IPS DF 4.7 (cell line): ENCODE measurements around the gene SBF2.
"Not testable (repeated sequence)": the region's sequence is repeated elsewhere in the genome, so short reads cannot be mapped to it uniquely, and the experiment has no call there.

Experiments used
- DNase-seq: peaks from one replicate; pipeline ENCODE4 v3.0.0-alpha.2; 2013; ENCODE audit warnings: low spot score; ENCODE audit errors: extremely low read depth

SBF2 gene

DNA sequence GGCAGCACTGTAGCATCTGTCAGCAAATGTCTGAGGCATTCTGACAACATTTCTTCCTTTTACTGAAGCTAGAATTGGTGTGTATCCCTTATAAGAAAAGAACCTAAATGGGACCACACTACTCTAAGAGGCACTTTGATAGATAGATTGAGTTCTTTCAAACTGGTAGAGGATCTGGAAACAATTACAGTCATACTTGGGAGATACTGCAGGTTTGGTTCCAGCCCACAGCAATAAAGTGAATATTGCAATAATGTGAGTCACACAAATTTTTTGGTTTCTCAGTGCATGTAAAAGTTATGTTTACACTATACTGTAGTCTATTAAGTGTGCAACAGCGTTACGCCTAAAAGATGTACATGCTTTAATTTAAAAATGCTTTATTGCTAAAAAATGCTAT lies 96.9 kb downstream of the SBF2 start:
- DNase-seq: no peak

- DNase-seq: no peak
Measured at GRCh38 chr11:10192036-10192435, 102.0 kb downstream of the SBF2 start.

GRCh38 chr11:10181811-10182210 lies 112.2 kb downstream of the SBF2 start:
- DNase-seq: no peak

GRCh38 chr11:10164621-10165020 lies 129.4 kb downstream of the SBF2 start:
- DNase-seq: no peak

DNA sequence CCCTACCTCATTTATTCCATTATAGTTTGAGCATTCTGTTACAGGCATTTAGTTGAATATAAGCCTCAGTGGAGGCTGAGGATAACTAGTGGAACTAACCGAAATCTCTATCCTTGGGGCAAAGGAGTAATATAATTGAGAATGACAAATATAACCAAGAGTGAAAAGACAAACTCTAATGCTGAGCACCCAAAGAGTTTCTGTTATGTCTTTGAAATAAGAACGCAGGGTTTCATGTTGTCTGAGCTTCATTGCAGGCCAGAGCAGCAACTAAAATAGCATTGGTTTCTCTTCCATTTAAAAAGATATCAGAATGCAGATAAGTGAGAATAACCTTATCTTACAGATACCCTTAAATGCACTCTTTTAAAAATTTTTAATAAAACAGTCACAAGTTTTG lies 131.8 kb downstream of the SBF2 start:
- no peak for DNase-seq

- no peak for DNase-seq
Measured at GRCh38 chr11:10160350-10160749, 133.7 kb downstream of the SBF2 start.

DNA sequence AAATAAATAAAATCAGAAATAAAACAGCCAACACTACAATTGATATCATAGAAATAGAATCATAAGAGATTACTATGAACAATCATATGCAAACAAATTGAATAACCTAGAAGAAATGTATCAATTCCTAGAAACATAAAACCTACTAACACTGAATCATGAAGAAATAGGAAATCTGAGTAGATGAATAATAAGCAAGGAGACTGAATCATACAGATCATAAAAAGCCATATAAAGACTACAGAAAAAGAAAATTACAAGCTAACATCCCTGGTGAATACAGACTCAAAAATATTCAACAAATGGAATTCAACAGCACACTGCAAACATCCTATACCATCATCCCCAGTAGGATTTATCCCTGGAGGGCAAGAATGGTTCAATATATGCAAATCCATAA lies 135.6 kb downstream of the SBF2 start:
- no peak for DNase-seq

DNA sequence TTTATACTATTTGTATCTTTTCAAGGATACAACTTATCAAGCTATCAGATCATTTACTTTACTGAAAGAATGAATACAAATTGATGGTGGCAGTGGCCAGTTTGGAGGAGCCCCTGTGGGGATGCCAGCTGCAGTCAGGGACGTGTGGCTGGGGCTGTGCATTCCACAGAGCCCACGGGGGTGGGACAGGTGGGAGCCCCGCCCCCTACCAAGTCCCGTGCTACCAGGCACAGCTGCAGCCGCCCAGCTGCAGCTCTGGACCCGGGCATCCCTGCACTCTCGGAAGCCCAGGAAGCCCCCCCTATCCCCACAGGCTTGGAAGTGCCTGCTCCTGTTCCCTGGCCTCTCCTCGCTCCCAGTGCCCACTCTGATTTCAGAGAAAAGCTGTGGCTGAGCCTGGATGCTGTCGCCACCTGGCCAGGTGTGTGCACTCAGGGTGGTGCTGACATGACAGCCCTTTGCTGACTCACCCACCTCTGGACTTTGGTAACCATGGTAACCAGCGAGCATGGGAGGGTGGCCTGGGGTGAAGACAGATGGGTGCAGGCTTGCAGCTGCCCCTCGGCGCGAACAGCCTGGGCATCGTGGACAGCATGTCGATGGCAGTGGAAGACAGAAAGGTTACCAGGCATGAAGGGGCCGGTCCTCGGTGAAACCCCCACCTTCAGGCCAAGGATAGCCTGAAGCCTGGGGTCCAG lies 138.1 kb downstream of the SBF2 start:
- DNase-seq: no peak

DNA sequence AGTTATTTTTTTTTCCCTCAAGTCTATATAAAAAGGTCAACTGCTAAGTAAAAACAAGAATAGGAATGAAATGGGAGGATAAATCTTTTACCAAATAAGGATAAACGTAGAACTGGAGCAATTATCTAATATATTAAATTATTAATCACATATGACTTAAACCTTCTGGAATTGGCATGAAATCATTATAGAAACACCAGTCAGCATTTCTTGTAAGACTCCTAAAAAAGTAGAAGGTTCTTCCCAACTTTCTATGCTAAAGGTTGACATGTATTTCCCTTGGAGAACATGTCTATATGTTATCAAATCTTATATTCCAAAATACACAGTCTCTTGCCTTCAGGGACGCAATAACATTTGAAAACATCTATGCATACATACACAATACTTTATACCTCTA lies 143.2 kb downstream of the SBF2 start:
- DNase-seq: no peak

DNA sequence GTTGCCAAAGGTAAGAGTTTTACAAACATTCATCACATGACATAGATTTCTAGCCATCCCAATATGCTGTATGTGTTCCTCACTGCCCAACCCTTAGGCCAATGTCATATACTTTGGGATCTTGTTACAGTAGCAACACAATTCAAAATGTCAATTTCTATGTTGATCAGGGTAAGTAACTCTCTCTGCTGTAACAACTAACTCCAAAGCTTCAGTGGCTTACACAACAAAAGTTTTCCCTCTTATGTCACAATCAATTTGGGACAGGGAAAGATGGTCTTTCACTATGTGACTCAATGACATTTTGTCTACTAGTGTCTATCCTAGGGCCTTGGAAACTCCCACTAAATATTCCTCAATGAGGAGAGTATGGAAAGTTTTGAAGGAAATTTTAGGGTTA lies 144.5 kb downstream of the SBF2 start:
- no peak for DNase-seq

DNA sequence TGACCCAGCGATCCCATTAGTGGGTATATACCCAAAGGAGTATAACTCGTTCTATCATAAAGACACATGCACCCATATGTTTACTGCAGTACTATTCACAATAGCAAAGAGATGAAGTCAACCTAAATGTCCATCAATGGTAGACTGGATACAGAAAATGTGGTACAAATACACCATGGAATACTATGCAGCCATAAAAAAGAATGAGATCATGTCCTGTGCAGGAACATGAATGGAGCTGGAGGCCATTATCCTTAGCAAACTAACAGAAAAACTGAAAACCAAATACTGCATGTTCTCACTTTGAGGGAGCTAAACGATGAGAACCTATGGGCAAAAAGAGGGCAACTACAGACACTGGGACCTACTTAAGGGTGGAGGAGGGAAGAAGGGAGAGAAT lies 146.8 kb downstream of the SBF2 start:
- DNase-seq: no peak

DNA sequence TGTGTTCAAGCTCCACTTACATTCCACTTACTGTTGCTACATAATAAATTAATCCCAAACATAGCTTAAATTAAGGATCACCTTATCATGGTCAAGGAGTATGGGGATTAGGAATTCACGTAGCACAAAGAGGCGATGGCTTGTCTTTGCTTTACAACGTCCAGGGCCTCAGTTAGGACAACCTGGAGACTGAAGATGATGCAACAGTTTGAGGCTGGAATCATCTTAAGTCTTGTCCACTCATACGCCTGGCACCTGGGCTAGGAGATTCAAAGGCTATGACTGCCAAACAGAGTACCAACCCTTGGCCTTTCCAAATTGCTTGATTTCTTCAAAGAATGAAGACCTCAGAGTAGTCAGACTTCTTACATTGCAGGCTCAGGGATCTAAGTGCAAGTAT lies 149.1 kb downstream of the SBF2 start:
- no peak for DNase-seq

GRCh38 chr11:10139656-10140055 lies 154.4 kb downstream of the SBF2 start:
- DNase-seq: no peak

DNA sequence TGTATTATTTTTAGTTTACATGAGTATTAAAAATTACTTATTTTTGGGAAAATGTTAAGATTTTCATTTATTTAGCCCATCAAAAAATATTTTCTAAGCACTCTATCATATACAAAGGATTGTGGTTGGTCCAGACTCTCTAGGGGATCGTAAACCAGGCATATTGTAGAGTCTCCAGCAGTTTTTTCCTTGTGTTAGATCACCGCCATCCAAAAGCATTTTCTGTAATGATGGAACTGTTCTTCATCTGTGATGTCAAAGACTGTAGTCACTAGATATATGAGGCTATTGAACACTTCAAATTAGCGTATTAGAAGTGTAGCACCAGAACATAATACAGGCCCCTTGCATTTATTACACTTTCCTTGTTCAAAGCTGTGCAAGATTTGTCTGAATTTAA lies 154.9 kb downstream of the SBF2 start:
- DNase-seq: no peak

DNA sequence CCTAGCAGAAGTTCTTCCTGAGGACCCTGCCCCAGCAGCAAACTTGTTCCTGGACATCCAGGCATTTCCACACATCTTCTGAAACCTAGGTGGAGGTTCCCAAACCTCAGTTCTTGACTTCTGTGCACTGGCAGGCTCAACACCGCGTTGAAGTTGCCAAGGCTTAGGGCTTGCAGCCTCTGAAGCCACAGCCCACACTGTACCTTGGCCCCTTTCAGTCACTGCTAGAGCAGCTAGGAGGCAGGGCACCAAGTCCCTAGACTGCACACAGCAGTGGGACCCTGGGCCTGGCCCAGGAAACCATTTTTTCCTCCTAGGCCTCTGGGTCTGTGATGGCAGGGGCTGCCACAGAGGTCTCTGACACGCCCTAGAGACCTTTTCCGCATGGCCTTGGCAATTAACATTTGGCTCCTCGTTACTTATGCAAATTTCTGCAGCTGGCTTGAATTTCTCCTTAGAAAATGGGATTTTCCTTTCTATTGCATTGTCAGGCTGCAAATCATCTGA lies 159.0 kb downstream of the SBF2 start:
- DNase-seq: no peak

DNA sequence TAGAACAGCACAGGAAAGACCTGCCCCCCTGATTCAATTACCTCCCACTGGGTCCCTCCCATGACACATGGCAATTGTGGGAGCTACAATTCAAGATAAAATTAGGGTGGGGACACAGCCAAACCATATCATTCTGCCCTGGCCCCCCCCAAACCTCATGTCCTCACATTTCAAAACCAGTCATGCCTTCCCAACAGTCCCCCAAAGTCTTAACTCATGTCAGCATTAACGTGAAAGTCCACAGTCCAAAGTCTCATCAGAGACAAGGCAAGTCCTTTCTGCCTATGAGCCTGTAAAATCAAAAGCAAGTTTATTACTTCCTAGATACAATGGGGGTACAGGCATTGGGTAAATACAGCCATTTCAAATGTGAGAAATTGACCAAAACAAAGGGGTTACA lies 159.8 kb downstream of the SBF2 start:
- DNase-seq: not testable (repeated sequence)

DNA sequence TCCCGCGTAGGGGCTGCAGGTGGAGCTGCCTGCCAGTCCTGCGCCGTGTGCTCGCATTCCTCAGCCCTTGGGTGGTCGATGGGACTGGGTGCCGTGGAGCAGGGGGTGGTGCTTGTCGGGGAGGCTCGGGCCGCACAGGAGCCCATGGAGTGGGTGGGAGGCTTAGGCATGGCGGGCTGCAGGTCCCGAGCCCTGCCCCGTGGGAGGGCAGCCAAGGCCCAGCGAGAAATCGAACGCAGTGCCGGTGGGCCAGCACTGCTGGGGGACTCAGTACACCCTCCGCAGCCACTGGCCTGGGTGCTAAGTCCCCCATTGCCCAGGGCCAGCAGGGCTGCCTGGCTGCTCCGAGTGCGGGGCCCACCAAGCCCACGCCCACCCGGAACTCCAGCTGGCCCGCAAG lies 160.8 kb downstream of the SBF2 start:
- DNase-seq: not testable (repeated sequence)

- DNase-seq: no peak
Measured at GRCh38 chr11:10130875-10131274, 163.1 kb downstream of the SBF2 start.

DNA sequence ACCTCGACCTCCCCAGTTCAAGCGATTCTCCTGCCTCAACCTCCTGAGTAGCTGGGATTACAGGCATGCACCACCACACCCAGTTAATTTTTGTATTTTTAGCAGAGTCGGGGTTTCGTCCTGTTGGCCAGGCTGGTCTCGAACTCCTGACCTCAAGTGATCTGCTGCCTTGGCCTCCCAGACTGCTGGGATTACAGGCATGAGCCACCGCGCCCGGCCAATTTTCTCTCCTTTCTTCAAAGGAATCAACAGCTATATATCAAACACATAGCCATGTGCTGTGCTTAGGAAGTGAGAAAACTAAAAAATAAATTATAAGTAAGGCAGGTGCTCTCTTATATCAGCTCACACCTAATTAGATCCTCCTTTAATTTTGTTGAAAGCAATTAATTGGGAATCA lies 164.8 kb downstream of the SBF2 start:
- DNase-seq: not testable (repeated sequence)

DNA sequence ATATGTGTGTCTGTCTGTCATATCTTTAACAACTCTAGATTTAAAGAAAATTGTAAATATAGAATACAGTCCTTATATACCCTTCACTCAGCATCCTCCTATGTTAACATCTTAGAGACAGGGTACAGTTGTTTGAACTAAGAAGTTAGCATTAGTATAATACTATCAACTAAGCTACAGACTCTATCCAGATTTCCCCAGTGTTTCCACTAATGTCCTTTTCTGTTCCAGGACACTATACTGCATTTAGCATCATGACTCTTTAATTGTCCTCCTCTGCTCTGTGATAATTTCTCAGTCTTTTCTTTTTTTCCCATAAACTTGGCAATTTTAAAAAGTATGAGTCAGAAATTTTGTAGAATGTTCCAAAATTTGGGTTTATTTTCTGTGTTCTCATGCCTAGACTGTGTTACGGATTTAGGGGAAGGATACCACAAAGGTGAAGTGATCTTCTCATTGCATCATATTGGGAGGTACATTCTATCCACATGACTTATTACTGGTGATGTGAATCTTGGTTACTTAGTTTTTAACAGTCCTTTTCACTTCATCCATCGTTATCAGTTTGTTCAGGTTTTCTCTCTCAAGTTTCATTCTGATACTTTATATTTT lies 168.4 kb downstream of the SBF2 start:
- DNase-seq: no peak

DNA sequence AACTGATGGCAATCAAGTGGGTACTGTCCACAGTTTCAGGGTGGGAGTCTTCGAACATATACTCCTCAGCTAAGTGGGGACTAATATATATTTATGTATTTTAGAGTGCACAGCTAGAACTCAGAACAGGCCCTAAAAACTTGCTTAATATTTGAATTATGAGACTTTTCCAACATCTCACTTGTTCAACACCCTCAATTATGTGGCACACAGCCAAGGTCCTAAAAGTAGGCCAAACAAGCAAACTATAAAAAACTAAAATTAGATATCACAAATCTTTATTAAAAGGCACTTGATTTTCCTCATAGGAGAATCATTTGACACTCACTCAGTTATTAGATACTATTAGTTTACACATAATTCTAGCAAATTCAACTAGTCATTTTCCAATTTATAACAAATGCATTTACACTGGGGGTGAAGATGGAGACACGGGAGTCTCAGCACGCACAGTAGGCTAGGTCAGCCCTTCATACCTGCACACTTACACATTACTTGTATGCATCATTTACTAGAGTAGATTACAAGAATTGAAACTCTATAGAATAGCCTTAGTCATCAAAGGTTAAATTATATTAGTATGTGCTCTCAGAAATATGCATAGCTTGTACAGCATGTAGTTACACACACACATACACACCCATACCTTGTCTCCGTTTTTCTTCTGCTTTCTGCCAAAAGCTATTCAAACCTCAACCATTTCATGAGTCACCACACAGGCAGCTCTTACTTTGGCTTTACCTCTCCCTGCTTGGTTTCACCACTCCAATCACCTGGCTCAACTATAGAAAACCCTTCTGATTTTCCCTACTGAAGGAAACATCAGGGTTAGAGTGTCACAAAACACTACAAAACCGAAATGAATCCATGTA lies 171.5 kb downstream of the SBF2 start:
- no peak for DNase-seq

DNA sequence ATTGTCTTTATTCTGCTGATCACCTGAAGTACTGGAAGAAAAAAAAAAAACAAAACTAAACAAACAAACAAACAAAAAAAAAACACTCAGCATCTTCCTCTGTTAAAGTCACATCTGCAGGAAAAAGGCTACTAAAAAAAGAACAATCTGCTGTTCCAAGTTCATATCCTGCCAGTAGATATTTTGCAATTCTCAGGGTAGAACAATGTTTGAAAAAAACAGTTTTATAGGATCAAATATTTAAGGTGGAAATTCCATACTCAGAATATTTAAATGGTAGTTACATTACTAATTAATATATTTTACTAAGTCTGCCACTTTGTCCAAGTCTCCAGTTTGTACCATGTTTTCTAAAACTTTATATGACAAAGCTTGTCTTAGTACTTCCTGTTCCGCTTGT lies 175.2 kb downstream of the SBF2 start:
- no peak for DNase-seq
